ENCODE measurements around the gene TRMT2A. TPM values are rescaled to one million over a fixed set of nuclear protein-coding genes. Genes with fewer than 3 reads are reported as not detected.

TRMT2A gene
- polyA plus RNA-seq, 4 donors: 30.5 to 49.3 (median 37.2) TPM

- Histone ChIP-seq H3K4me1 (ENCODE audit: control insufficient read depth in 3 of 3, insufficient read depth in 2 of 3, low read depth in 1 of 3, low read length in 2 of 3) (peaks cover 0 to 30% (median 5%) of the 10 kb centered on the region in 3 donors), H3K27ac (ENCODE audit: low read depth in 1 of 3, low read length in 2 of 3) (no peak overlapping the region), H3K9me3 (ENCODE audit: control insufficient read depth in 2 of 2, insufficient read depth in 1 of 2, low read depth in 1 of 2, low read length in 1 of 2) (no peaks in the 10 kb centered on the region), H3K4me3 (ENCODE audit: low read depth in 1 of 3, low read length in 3 of 3) (no peak overlapping the region), H3K36me3 (ENCODE audit: control insufficient read depth in 3 of 3, insufficient read depth in 2 of 3, low read depth in 1 of 3, low read length in 3 of 3) (peaks cover 19 to 71% (median 26%) of the 10 kb centered on the region in 3 donors), H3K27me3 (ENCODE audit: control insufficient read depth in 3 of 3, insufficient read depth in 3 of 3, low read length in 3 of 3) (no peaks in the 10 kb centered on the region)
- WGBS, 3 donors: 96 to 97% (median 96%) methylated on average over 20 of the region's 20 CpGs
- DNase-seq: no peak
- FAIRE-seq: no peak
Observed at GRCh38 chr22:20085651-20086050, 31.4 kb downstream of the TRMT2A start.

- Histone ChIP-seq H3K4me3 (ENCODE audit: low read depth in 1 of 3, low read length in 3 of 3) (no peak overlapping the region), H3K27ac (ENCODE audit: low read depth in 1 of 3, low read length in 2 of 3) (no peak overlapping the region), H3K27me3 (ENCODE audit: control insufficient read depth in 3 of 3, insufficient read depth in 3 of 3, low read length in 3 of 3) (no peaks in the 10 kb centered on the region), H3K36me3 (ENCODE audit: control insufficient read depth in 3 of 3, insufficient read depth in 2 of 3, low read depth in 1 of 3, low read length in 3 of 3) (peaks cover 16 to 64% (median 19%) of the 10 kb centered on the region in 3 donors), H3K4me1 (ENCODE audit: control insufficient read depth in 3 of 3, insufficient read depth in 2 of 3, low read depth in 1 of 3, low read length in 2 of 3) (peaks cover 0 to 30% (median 5%) of the 10 kb centered on the region in 3 donors), H3K9me3 (ENCODE audit: control insufficient read depth in 2 of 2, insufficient read depth in 1 of 2, low read depth in 1 of 2, low read length in 1 of 2) (no peaks in the 10 kb centered on the region)
- peak; percentile 33 to 34 for DNase-seq
- WGBS, 3 donors: 77 to 79% (median 77%) methylated on average over 23 of the region's 23 CpGs
- FAIRE-seq: no peak
Observed at GRCh38 chr22:20084547-20085413, 32.2 kb downstream of the TRMT2A start.

- FAIRE-seq (no peak), DNase-seq (no peak)
- Histone ChIP-seq H3K9me3 (ENCODE audit: control insufficient read depth in 2 of 2, insufficient read depth in 1 of 2, low read depth in 1 of 2, low read length in 1 of 2) (no peaks in the 10 kb centered on the region), H3K4me3 (ENCODE audit: low read depth in 1 of 3, low read length in 3 of 3) (no peak overlapping the region), H3K36me3 (ENCODE audit: control insufficient read depth in 3 of 3, insufficient read depth in 2 of 3, low read depth in 1 of 3, low read length in 3 of 3) (peaks cover 14 to 56% (median 16%) of the 10 kb centered on the region in 3 donors), H3K27ac (ENCODE audit: low read depth in 1 of 3, low read length in 2 of 3) (no peak overlapping the region), H3K4me1 (ENCODE audit: control insufficient read depth in 3 of 3, insufficient read depth in 2 of 3, low read depth in 1 of 3, low read length in 2 of 3) (peaks cover 0 to 30% (median 5%) of the 10 kb centered on the region in 3 donors), H3K27me3 (ENCODE audit: control insufficient read depth in 3 of 3, insufficient read depth in 3 of 3, low read length in 3 of 3) (no peaks in the 10 kb centered on the region)
- 67 to 83% (median 80%) methylated on average over 10 of the region's 10 CpGs for WGBS, 3 donors
Observed at GRCh38 chr22:20083891-20084546, 33.0 kb downstream of the TRMT2A start.

GRCh38 chr22:20083157-20083890, 33.7 kb downstream of the TRMT2A start:
- H3K4me1 ChIP-seq (ENCODE audit: control insufficient read depth in 3 of 3, insufficient read depth in 2 of 3, low read depth in 1 of 3, low read length in 2 of 3): peaks cover 0 to 30% (median 5%) of the 10 kb centered on the region in 3 donors
- DNase-seq: no peak
- no peaks in the 10 kb centered on the region for H3K9me3 ChIP-seq (ENCODE audit: control insufficient read depth in 2 of 2, insufficient read depth in 1 of 2, low read depth in 1 of 2, low read length in 1 of 2)
- H3K27me3 ChIP-seq (ENCODE audit: control insufficient read depth in 3 of 3, insufficient read depth in 3 of 3, low read length in 3 of 3): no peaks in the 10 kb centered on the region
- 83 to 93% (median 85%) methylated on average over 10 of the region's 10 CpGs for WGBS, 3 donors
- no peak overlapping the region for H3K4me3 ChIP-seq (ENCODE audit: low read depth in 1 of 3, low read length in 3 of 3)
- FAIRE-seq: no peak
- H3K27ac ChIP-seq (ENCODE audit: low read depth in 1 of 3, low read length in 2 of 3): peak overlapping the region in 1 of 3 donors; percentile 8
- peaks cover 14 to 49% (median 15%) of the 10 kb centered on the region in 3 donors for H3K36me3 ChIP-seq (ENCODE audit: control insufficient read depth in 3 of 3, insufficient read depth in 2 of 3, low read depth in 1 of 3, low read length in 3 of 3)

- Histone ChIP-seq H3K4me3 (ENCODE audit: low read depth in 1 of 3, low read length in 3 of 3) (peak overlapping the region; percentile 86 to 91 (median 87)), H3K27ac (ENCODE audit: low read depth in 1 of 3, low read length in 2 of 3) (peak overlapping the region; percentile 78 to 93 (median 81)), H3K27me3 (ENCODE audit: control insufficient read depth in 3 of 3, insufficient read depth in 3 of 3, low read length in 3 of 3) (no peaks in the 10 kb centered on the region), H3K36me3 (ENCODE audit: control insufficient read depth in 3 of 3, insufficient read depth in 2 of 3, low read depth in 1 of 3, low read length in 3 of 3) (peaks cover 2 to 26% (median 3%) of the 10 kb centered on the region in 3 donors), H3K4me1 (ENCODE audit: control insufficient read depth in 3 of 3, insufficient read depth in 2 of 3, low read depth in 1 of 3, low read length in 2 of 3) (peaks cover 0 to 30% (median 5%) of the 10 kb centered on the region in 3 donors), H3K9me3 (ENCODE audit: control insufficient read depth in 2 of 2, insufficient read depth in 1 of 2, low read depth in 1 of 2, low read length in 1 of 2) (no peaks in the 10 kb centered on the region)
- WGBS, 3 donors: 6 to 15% (median 12%) methylated on average over 26 to 27 of the region's 27 CpGs
- peak; percentile 39 to 60 for DNase-seq
- no peak for FAIRE-seq
Observed at GRCh38 chr22:20080776-20081654, 36.0 kb downstream of the TRMT2A start.

- WGBS, 3 donors: 0 to 1% (median 0%) methylated on average over 17 to 34 of the region's 34 CpGs
- Histone ChIP-seq H3K4me3 (ENCODE audit: low read depth in 1 of 3, low read length in 3 of 3) (peak overlapping the region; percentile 86 to 91 (median 87)), H3K9me3 (ENCODE audit: control insufficient read depth in 2 of 2, insufficient read depth in 1 of 2, low read depth in 1 of 2, low read length in 1 of 2) (no peaks in the 10 kb centered on the region), H3K36me3 (ENCODE audit: control insufficient read depth in 3 of 3, insufficient read depth in 2 of 3, low read depth in 1 of 3, low read length in 3 of 3) (peaks cover 0 to 20% (median 0%) of the 10 kb centered on the region in 3 donors), H3K27me3 (ENCODE audit: control insufficient read depth in 3 of 3, insufficient read depth in 3 of 3, low read length in 3 of 3) (no peaks in the 10 kb centered on the region), H3K27ac (ENCODE audit: low read depth in 1 of 3, low read length in 2 of 3) (peak overlapping the region; percentile 78 to 93 (median 81)), H3K4me1 (ENCODE audit: control insufficient read depth in 3 of 3, insufficient read depth in 2 of 3, low read depth in 1 of 3, low read length in 2 of 3) (peaks cover 0 to 30% (median 5%) of the 10 kb centered on the region in 3 donors)
- FAIRE-seq: no peak
- peak in 1 of 2 donors; percentile 71 for DNase-seq
Observed at GRCh38 chr22:20080445-20080775, 36.6 kb downstream of the TRMT2A start.

- peak; percentile 95 to 99 for DNase-seq
- H3K9me3 ChIP-seq (ENCODE audit: control insufficient read depth in 2 of 2, insufficient read depth in 1 of 2, low read depth in 1 of 2, low read length in 1 of 2): no peaks in the 10 kb centered on the region
- H3K27me3 ChIP-seq (ENCODE audit: control insufficient read depth in 3 of 3, insufficient read depth in 3 of 3, low read length in 3 of 3): no peaks in the 10 kb centered on the region
- 0% methylated on average over 55 to 100 of the region's 100 CpGs for WGBS, 3 donors
- H3K4me1 ChIP-seq (ENCODE audit: control insufficient read depth in 3 of 3, insufficient read depth in 2 of 3, low read depth in 1 of 3, low read length in 2 of 3): peaks cover 0 to 28% (median 5%) of the 10 kb centered on the region in 3 donors
- peak within 1 kb of the TSS; percentile 81 to 93 (median 90) for H3K27ac ChIP-seq (ENCODE audit: low read depth in 1 of 3, low read length in 2 of 3)
- H3K36me3 ChIP-seq (ENCODE audit: control insufficient read depth in 3 of 3, insufficient read depth in 2 of 3, low read depth in 1 of 3, low read length in 3 of 3): peaks cover 0 to 17% (median 0%) of the 10 kb centered on the region in 3 donors
- peak within 1 kb of the TSS; percentile 86 to 91 (median 87) for H3K4me3 ChIP-seq (ENCODE audit: low read depth in 1 of 3, low read length in 3 of 3)
- FAIRE-seq: no peak
Observed at GRCh38 chr22:20079745-20080444, 37.1 kb downstream of the TRMT2A start, which contains the start of gene DGCR8. TSS of gene DGCR8 (plus strand) at chr22:20080241. CDS start at chr22:20085964, 5,723 bp downstream.

Data from small intestine (tissue), 7 donors.